Caco-2 (cell line): Measurements from ENCODE around the gene EEIG1. TPM values are rescaled to one million over a fixed set of nuclear protein-coding genes. Genes with fewer than 3 reads are reported as not detected.

Experiments
- BruUV-seq: library from RNA; stranded (reverse); fragments of 400-500 nt; replicated peaks from 2 replicates; lab custom pipeline; 2021; lab: Mats Ljungman, UMichigan
- CTCF ChIA-PET: fragments of 300-600 bp; sonication (Branson Sonifier 250); formaldehyde crosslinking; loops from one replicate; lab custom pipeline; 2022; ENCODE audit warnings: antibody characterized with exemption; lab: Charles Lee
- POLR2A ChIA-PET: fragments of 300-600 bp; sonication (Branson Sonifier 250); formaldehyde crosslinking; loops from one replicate; lab custom pipeline; 2022; ENCODE audit warnings: antibody characterized with exemption; lab: Charles Lee
- DNase-seq, 2 experiments: peaks; one replicate each; pipeline versions ENCODE4 v3.0.0 to v3.0.0-alpha.2; 2020 to 2022
- H3K27me3 ChIP-seq: replicated peaks from 2 replicates; pipeline ENCODE4 v1.6.0; 2011; ENCODE audit warnings: low read length; ENCODE audit not compliant: control insufficient read depth, insufficient read depth
- H3K36me3 ChIP-seq: 2 replicates; pipeline ENCODE4 v1.5.1; 2011; ENCODE audit warnings: low read length; ENCODE audit not compliant: control insufficient read depth, insufficient read depth
- H3K4me1 ChIP-seq: fragments of 250-450 bp; sonication (Bioruptor Pico); 2 replicates; pipeline ENCODE4 v1.5.1; 2020; ENCODE audit warnings: mild to moderate bottlenecking
- H3K4me3 ChIP-seq: 2 replicates; pipeline ENCODE4 v1.5.1; 2011; ENCODE audit warnings: low read depth, mild to moderate bottlenecking, control low read depth, low read length
- H3K9me3 ChIP-seq: fragments of 250-450 bp; sonication (Bioruptor Pico); 2 replicates; pipeline ENCODE4 v1.5.1; 2020; ENCODE audit warnings: mild to moderate bottlenecking, moderate library complexity
- H3K27ac Mint-ChIP-seq: one replicate; pipeline ENCODE4 v1.8.0; 2022; ENCODE audit warnings: mixed read lengths; ENCODE audit not compliant: unreplicated experiment
- H3K27me3 Mint-ChIP-seq: one replicate; pipeline ENCODE4 v1.8.0; 2022; ENCODE audit warnings: mixed read lengths; ENCODE audit not compliant: insufficient read depth, unreplicated experiment
- H3K36me3 Mint-ChIP-seq: one replicate; pipeline ENCODE4 v1.8.0; 2022; ENCODE audit warnings: mild to moderate bottlenecking, mixed read lengths; ENCODE audit not compliant: insufficient read depth, unreplicated experiment
- H3K4me1 Mint-ChIP-seq: one replicate; pipeline ENCODE4 v1.8.0; 2022; ENCODE audit warnings: low read depth, mixed read lengths; ENCODE audit not compliant: unreplicated experiment
- H3K4me3 Mint-ChIP-seq: one replicate; pipeline ENCODE4 v1.8.0; 2022; ENCODE audit warnings: mild to moderate bottlenecking, moderate library complexity, mixed read lengths; ENCODE audit not compliant: unreplicated experiment
- H3K9me3 Mint-ChIP-seq: one replicate; pipeline ENCODE4 v1.8.0; 2022; ENCODE audit warnings: mixed read lengths; ENCODE audit not compliant: unreplicated experiment
- CTCF ChIP-seq, 2 experiments: fragments of 200-600 bp in 1 of 2; IDR thresholded peaks; 1 replicate in 1 of 2; 2 replicates in 1 of 2; pipeline versions ENCODE4 v1.5.1 to v1.8.0; 2011 to 2022; ENCODE audit warnings: antibody characterized with exemption in 1 of 2, control low read depth in 1 of 2, inconsistent platforms in 1 of 2, low read depth in 1 of 2, low read length in 1 of 2, mild to moderate bottlenecking in 1 of 2, moderate library complexity in 1 of 2; ENCODE audit not compliant: insufficient read depth in 1 of 2, severe bottlenecking in 1 of 2, unreplicated experiment in 1 of 2
- intact Hi-C: fragments of 100-400 bp; cut with micrococcal nuclease; formaldehyde crosslinking; loops from one replicate; pipeline ENCODE4 v1.10.0; 2022; ENCODE audit not compliant: unreplicated experiment
- total RNA-seq: library from RNA; stranded (reverse); gene quantifications from 2 replicates; pipeline ENCODE4 v1.2.3, GENCODE V29; 2022

EEIG1 gene
- total RNA-seq, 1 experiment from 2014 or later: 47.1 TPM

GRCh38 chr9:128011071-128011817 is 30.5 kb upstream of the EEIG1 start:
- Histone ChIP-seq H3K4me3 (no peak overlapping the region), H3K36me3 (no peaks in the 10 kb centered on the region), H3K9me3 (no peaks in the 10 kb centered on the region; the same call in 1 of the 2 replicates), H3K4me1 (no peaks in the 10 kb centered on the region), H3K27me3 (no peaks in the 10 kb centered on the region)
- no TSS peak for BruUV-seq
- CTCF ChIA-PET: no interaction called here
- H3K27me3 Mint-ChIP-seq: no peaks in the 10 kb centered on the region
- H3K9me3 Mint-ChIP-seq: no peaks in the 10 kb centered on the region
- TF ChIP-seq CTCF (IDR thresholded peaks at IDR 0.05; ENCODE audit: insufficient read depth in 1 of 2, low read depth in 1 of 2, low read length in 1 of 2, severe bottlenecking in 1 of 2, unreplicated experiment in 1 of 2): no peak
- POLR2A ChIA-PET: no interaction called here
- DNase-seq: no peak
- peaks cover 9% of the 10 kb centered on the region for H3K36me3 Mint-ChIP-seq
- intact Hi-C loops: no loop called here
- no peaks in the 10 kb centered on the region for H3K4me1 Mint-ChIP-seq
- H3K27ac Mint-ChIP-seq: no peak overlapping the region
- no peak overlapping the region for H3K4me3 Mint-ChIP-seq

GRCh38 chr9:128009639-128010038 is 28.9 kb upstream of the EEIG1 start:
- no peaks in the 10 kb centered on the region for H3K4me1 ChIP-seq
- no peaks in the 10 kb centered on the region for H3K27me3 ChIP-seq
- POLR2A ChIA-PET: no interaction called here
- H3K9me3 ChIP-seq: no peaks in the 10 kb centered on the region; the same call in 1 of the 2 replicates
- Mint-ChIP-seq H3K27me3 (no peaks in the 10 kb centered on the region), H3K36me3 (peaks cover 9% of the 10 kb centered on the region), H3K9me3 (no peaks in the 10 kb centered on the region), H3K27ac (no peak overlapping the region), H3K4me1 (no peaks in the 10 kb centered on the region), H3K4me3 (no peak overlapping the region)
- no TSS peak for BruUV-seq
- no peaks in the 10 kb centered on the region for H3K36me3 ChIP-seq
- DNase-seq: no peak
- no peak overlapping the region for H3K4me3 ChIP-seq
- CTCF ChIA-PET: no interaction called here
- no peak for TF ChIP-seq CTCF (IDR thresholded peaks at IDR 0.05; ENCODE audit: insufficient read depth in 1 of 2, low read depth in 1 of 2, low read length in 1 of 2, severe bottlenecking in 1 of 2, unreplicated experiment in 1 of 2)
- intact Hi-C loops: no loop called here

- Histone ChIP-seq H3K27me3 (no peaks in the 10 kb centered on the region), H3K4me3 (no peak overlapping the region), H3K4me1 (no peaks in the 10 kb centered on the region), H3K9me3 (no peaks in the 10 kb centered on the region; the same call in 1 of the 2 replicates), H3K36me3 (no peaks in the 10 kb centered on the region)
- DNase-seq: no peak
- TF ChIP-seq CTCF (IDR thresholded peaks at IDR 0.05; ENCODE audit: insufficient read depth in 1 of 2, low read depth in 1 of 2, low read length in 1 of 2, severe bottlenecking in 1 of 2, unreplicated experiment in 1 of 2): no peak
- BruUV-seq: no TSS peak
- no peaks in the 10 kb centered on the region for H3K9me3 Mint-ChIP-seq
- H3K27ac Mint-ChIP-seq: no peak overlapping the region
- ChIA-PET POLR2A (no interaction called here), CTCF (no interaction called here)
- no peak overlapping the region for H3K4me3 Mint-ChIP-seq
- peaks cover 9% of the 10 kb centered on the region for H3K36me3 Mint-ChIP-seq
- intact Hi-C loops: no loop called here
- no peaks in the 10 kb centered on the region for H3K4me1 Mint-ChIP-seq
- H3K27me3 Mint-ChIP-seq: no peaks in the 10 kb centered on the region
These were observed 27.4 kb upstream of the EEIG1 start for GRCh38 chr9:128008171-128008570.
